ENCODE results near the gene COL23A1. TPM values are rescaled to one million over a fixed set of nuclear protein-coding genes. Genes with fewer than 3 reads are reported as not detected.
A peak's percentile ranks its signal among the peaks of the same experiment; 100 is the strongest.

The COL23A1 gene
- total RNA-seq, 1 experiment from 2014 or later, result not detected

GRCh38 chr5:178632285-178632684 is 42.1 kb upstream of the COL23A1 start:
- intact Hi-C loops (cut with micrococcal nuclease), result no loop called here
- no peaks in the 10 kb centered on the region for H3F3A ChIP-seq (ENCODE audit: low read length, unreplicated experiment)
- no peaks in the 10 kb centered on the region for H4K20me1 ChIP-seq (ENCODE audit: low read length)
- H3K36me3 ChIP-seq (ENCODE audit: low read depth, low read length), result no peaks in the 10 kb centered on the region
- ChIA-PET CTCF (no interaction called here), POLR2A (ENCODE audit: unreplicated experiment) (no interaction called here)
- H3K9ac ChIP-seq (ENCODE audit: low read length), result no peak overlapping the region
- no peak overlapping the region for H3K4me3 ChIP-seq (ENCODE audit: low read length)
- H3K27ac ChIP-seq (ENCODE audit: low read length), result no peak overlapping the region
- no peaks in the 10 kb centered on the region for H3K9me3 ChIP-seq (ENCODE audit: low read length)
- no peak overlapping the region for H3K4me2 ChIP-seq (ENCODE audit: low read length)
- no peak overlapping the region for H2AFZ ChIP-seq (ENCODE audit: low read length)
- H3K27me3 ChIP-seq (ENCODE audit: low read length), result no peaks in the 10 kb centered on the region
- no peaks in the 10 kb centered on the region for H3K9me2 ChIP-seq (replicated peaks; ENCODE audit: low read length)
- H3K4me1 ChIP-seq (ENCODE audit: insufficient read depth, low read length), result peaks cover 25% of the 10 kb centered on the region
- no TSS peak for BruUV-seq (replicated peaks)
- TF ChIP-seq EZH2 (IDR thresholded peaks at IDR 0.05; ENCODE audit: low read length, unreplicated experiment), result no peak
- no peak for TF ChIP-seq EZH2phosphoT487 (IDR thresholded peaks at IDR 0.05; ENCODE audit: borderline replicate concordance, low read length)
- TF ChIP-seq CTCF (conservative IDR thresholded peaks at IDR 0.05; ENCODE audit: low read depth, low read length), result no peak
- H3K79me2 ChIP-seq (ENCODE audit: low read length), result no peaks in the 10 kb centered on the region
- DNase-seq, result no peak
- ATAC-seq, result no peak

- Histone ChIP-seq H3F3A (ENCODE audit: low read length, unreplicated experiment) (no peaks in the 10 kb centered on the region), H3K27ac (ENCODE audit: low read length) (peak overlapping the region; percentile 77), H3K9me3 (ENCODE audit: low read length) (no peaks in the 10 kb centered on the region), H3K36me3 (ENCODE audit: low read depth, low read length) (no peaks in the 10 kb centered on the region), H4K20me1 (ENCODE audit: low read length) (no peaks in the 10 kb centered on the region), H3K4me2 (ENCODE audit: low read length) (peak overlapping the region; percentile 63), H2AFZ (ENCODE audit: low read length) (no peak overlapping the region), H3K4me1 (ENCODE audit: insufficient read depth, low read length) (peaks cover 26% of the 10 kb centered on the region), H3K9me2 (replicated peaks; ENCODE audit: low read length) (no peaks in the 10 kb centered on the region), H3K27me3 (ENCODE audit: low read length) (no peaks in the 10 kb centered on the region), H3K9ac (ENCODE audit: low read length) (peak overlapping the region; percentile 16; the same call in 1 of the 2 replicates), H3K79me2 (ENCODE audit: low read length) (peaks cover 9% of the 10 kb centered on the region), H3K4me3 (ENCODE audit: low read length) (peak overlapping the region; percentile 12; the same call in 1 of the 2 replicates)
- ATAC-seq, result no peak
- TF ChIP-seq CTCF (conservative IDR thresholded peaks at IDR 0.05; ENCODE audit: low read depth, low read length) (no peak), EZH2phosphoT487 (IDR thresholded peaks at IDR 0.05; ENCODE audit: borderline replicate concordance, low read length) (no peak), EZH2 (IDR thresholded peaks at IDR 0.05; ENCODE audit: low read length, unreplicated experiment) (no peak)
- intact Hi-C loops (cut with micrococcal nuclease), result no loop called here
- no TSS peak for BruUV-seq (replicated peaks)
- POLR2A ChIA-PET (ENCODE audit: unreplicated experiment), result no interaction called here
- CTCF ChIA-PET, result no interaction called here
- no peak for DNase-seq
Measured at GRCh38 chr5:178630951-178631350, 40.8 kb upstream of the COL23A1 start.

- H3K4me2 ChIP-seq (ENCODE audit: low read length), result peak overlapping the region; percentile 63
- peaks cover 13% of the 10 kb centered on the region for H3K79me2 ChIP-seq (ENCODE audit: low read length)
- no peaks in the 10 kb centered on the region for H3K9me2 ChIP-seq (replicated peaks; ENCODE audit: low read length)
- no peaks in the 10 kb centered on the region for H3F3A ChIP-seq (ENCODE audit: low read length, unreplicated experiment)
- H3K36me3 ChIP-seq (ENCODE audit: low read depth, low read length), result no peaks in the 10 kb centered on the region
- no peak overlapping the region for H2AFZ ChIP-seq (ENCODE audit: low read length)
- H3K27me3 ChIP-seq (ENCODE audit: low read length), result no peaks in the 10 kb centered on the region
- no peaks in the 10 kb centered on the region for H4K20me1 ChIP-seq (ENCODE audit: low read length)
- DNase-seq (peak; percentile 94), ATAC-seq (peak; percentile 57)
- intact Hi-C loops (cut with micrococcal nuclease), result no loop called here
- peaks cover 26% of the 10 kb centered on the region for H3K4me1 ChIP-seq (ENCODE audit: insufficient read depth, low read length)
- peak overlapping the region; percentile 77 for H3K27ac ChIP-seq (ENCODE audit: low read length)
- ChIA-PET CTCF (no interaction called here), POLR2A (ENCODE audit: unreplicated experiment) (interaction anchor here (0.6 kb wide), 1 partner anchor 14 kb away, joined by 9 read pairs; no protein-coding TSS in a partner anchor)
- H3K9me3 ChIP-seq (ENCODE audit: low read length), result no peaks in the 10 kb centered on the region
- TF ChIP-seq CTCF (conservative IDR thresholded peaks at IDR 0.05; ENCODE audit: low read depth, low read length) (no peak), EZH2 (IDR thresholded peaks at IDR 0.05; ENCODE audit: low read length, unreplicated experiment) (no peak), EZH2phosphoT487 (IDR thresholded peaks at IDR 0.05; ENCODE audit: borderline replicate concordance, low read length) (no peak)
- BruUV-seq (replicated peaks), result no TSS peak
- H3K9ac ChIP-seq (ENCODE audit: low read length), result peak overlapping the region; percentile 16; the same call in 1 of the 2 replicates
- H3K4me3 ChIP-seq (ENCODE audit: low read length), result peak overlapping the region; percentile 12; the same call in 1 of the 2 replicates
Measured at GRCh38 chr5:178630475-178630930, 40.3 kb upstream of the COL23A1 start.

Data from PC-3 (cell line).